GM23338 (cell line): ENCODE data around the gene USP19. TPM values are rescaled to one million over a fixed set of nuclear protein-coding genes. Genes with fewer than 3 reads are reported as not detected.

Experiments
- ATAC-seq: fragments of 200-7000 bp; cut with Tn5 transposase; 3 replicates; pipeline ENCODE4 v1.9.1; 2020
- DNase-seq: peaks from one replicate; pipeline ENCODE4 v3.0.0-alpha.2; 2015; ENCODE audit warnings: low spot score
- H2AFZ ChIP-seq: fragments of 200-600 bp; sonication (generic); 2 replicates; pipeline ENCODE4 v1.8.0; 2016; ENCODE audit warnings: antibody characterized with exemption, mild to moderate bottlenecking, moderate library complexity
- H3F3A ChIP-seq: fragments of 200-600 bp; sonication (generic); replicated peaks from 2 replicates; pipeline ENCODE4 v1.8.0; 2017; ENCODE audit warnings: antibody characterized with exemption, mixed run types, low read depth
- H3K27ac ChIP-seq: fragments of 200-600 bp; sonication (generic); 2 replicates; pipeline ENCODE4 v1.6.1; 2016; ENCODE audit warnings: low read depth
- H3K27me3 ChIP-seq: fragments of 200-600 bp; sonication (generic); 2 replicates; pipeline ENCODE4 v1.8.0; 2016; ENCODE audit warnings: mild to moderate bottlenecking, mixed run types, moderate library complexity; ENCODE audit not compliant: insufficient read depth
- H3K36me3 ChIP-seq: fragments of 200-600 bp; sonication (generic); 2 replicates; pipeline ENCODE4 v1.8.0; 2016; ENCODE audit warnings: mild to moderate bottlenecking; ENCODE audit not compliant: insufficient read depth
- H3K4me1 ChIP-seq: fragments of 200-600 bp; sonication (generic); 2 replicates; pipeline ENCODE4 v1.8.0; 2016; ENCODE audit warnings: mild to moderate bottlenecking, moderate library complexity; ENCODE audit not compliant: insufficient read depth
- H3K4me2 ChIP-seq: fragments of 200-600 bp; sonication (generic); 2 replicates; pipeline ENCODE4 v1.7.1; 2017; ENCODE audit warnings: mixed run types
- H3K4me3 ChIP-seq: fragments of 200-600 bp; sonication (generic); 2 replicates; pipeline ENCODE4 v1.6.1; 2016; ENCODE audit warnings: mixed run types
- H3K79me2 ChIP-seq: fragments of 200-600 bp; sonication (generic); replicated peaks from 2 replicates; pipeline ENCODE4 v1.8.0; 2017; ENCODE audit warnings: mild to moderate bottlenecking; ENCODE audit not compliant: insufficient read depth
- H3K9me2 ChIP-seq: fragments of 200-600 bp; sonication (generic); 2 replicates; pipeline ENCODE4 v1.8.0; 2017; ENCODE audit not compliant: insufficient read depth
- H4K20me1 ChIP-seq: fragments of 200-600 bp; sonication (generic); replicated peaks from 2 replicates; pipeline ENCODE4 v1.8.0; 2017; ENCODE audit warnings: mild to moderate bottlenecking; ENCODE audit not compliant: insufficient read depth
- H3K27ac Mint-ChIP-seq: 2 replicates; pipeline ENCODE4 v1.8.0; 2020; ENCODE audit warnings: inconsistent platforms, mild to moderate bottlenecking, moderate library complexity, mixed read lengths
- H3K27me3 Mint-ChIP-seq: 3 replicates; pipeline ENCODE4 v1.8.0; 2022; ENCODE audit warnings: low read depth, mild to moderate bottlenecking, moderate library complexity, mixed read lengths, inconsistent platforms; ENCODE audit not compliant: insufficient read depth, poor library complexity
- H3K36me3 Mint-ChIP-seq: 3 replicates; pipeline ENCODE4 v1.8.0; 2021; ENCODE audit warnings: low read depth, mild to moderate bottlenecking, inconsistent platforms, moderate library complexity, mixed read lengths
- H3K4me1 Mint-ChIP-seq: 3 replicates; pipeline ENCODE4 v1.8.0; 2020; ENCODE audit warnings: mild to moderate bottlenecking, inconsistent platforms, mixed read lengths
- H3K4me3 Mint-ChIP-seq: 3 replicates; pipeline ENCODE4 v1.8.0; 2021; ENCODE audit warnings: moderate library complexity, mild to moderate bottlenecking, inconsistent platforms, mixed read lengths
- H3K9me3 Mint-ChIP-seq: 3 replicates; pipeline ENCODE4 v1.8.0; 2020; ENCODE audit warnings: moderate library complexity, mild to moderate bottlenecking, inconsistent platforms, mixed read lengths
- EZH2 ChIP-seq: fragments of 200-600 bp; sonication (generic); IDR thresholded peaks from one replicate; pipeline ENCODE4 v1.8.0; 2017; ENCODE audit warnings: antibody characterized with exemption, mild to moderate bottlenecking, low read depth; ENCODE audit not compliant: unreplicated experiment
- JUNB ChIP-seq: IDR thresholded peaks from one replicate; pipeline ENCODE4 v1.6.1; 2016; ENCODE audit warnings: antibody characterized with exemption; ENCODE audit not compliant: unreplicated experiment
- microRNA-seq: library from miRNA; unstranded; fragments of <30 nt; microRNA quantifications from one replicate; pipeline ENCODE4, GENCODE V29; 2017
- polyA plus RNA-seq: library from polyadenylated mRNA; unstranded; fragments of >200 nt; fragmentation: Nextera tagmentation; extraction: Ambion mirVana; gene quantifications from 2 replicates; pipeline ENCODE4 v1.2.1, GENCODE V29; 2016
- small RNA-seq: library from RNA; depleted of rRNA; stranded (forward); fragments of <200 nt; gene quantifications from one replicate; pipeline ENCODE3, GENCODE V24; 2014; ENCODE audit warnings: low replicate concordance
- total RNA-seq: library from RNA; depleted of rRNA; stranded (reverse); fragments of >200 nt; shearing (Covaris generic); gene quantifications from 2 replicates; pipeline ENCODE4 v1.2.3, GENCODE V29; 2014; rRNA removed
- TF ChIP-seq, protein P1 (sequence below): IDR thresholded peaks from 2 replicates; pipeline ENCODE4 v1.6.1; 2016; ENCODE audit warnings: antibody characterized with exemption

USP19 gene
- total and polyA plus RNA-seq, 2 experiments from 2014 or later: 13.2 to 62.0 TPM

DNA sequence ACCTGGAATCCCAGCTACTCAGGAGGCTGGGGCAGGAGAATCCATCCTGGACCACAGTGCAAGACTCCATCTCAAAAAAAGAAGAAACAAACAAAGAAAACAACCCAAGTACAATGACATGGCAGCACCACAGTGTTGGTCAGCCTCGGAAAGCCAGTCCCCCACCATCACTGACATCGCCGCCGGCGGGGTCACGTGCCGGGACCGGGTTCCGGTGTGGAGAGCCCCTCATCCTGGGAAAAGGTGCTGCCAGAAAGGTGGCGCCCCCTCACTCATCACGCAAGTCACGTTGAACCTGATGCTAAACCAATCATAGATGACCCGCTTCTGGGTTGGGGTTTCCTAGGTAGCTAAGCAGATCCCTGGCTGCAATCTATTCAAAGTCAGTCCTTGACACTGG is 44.5 kb downstream of the USP19 start:
- peaks cover 81% of the 10 kb centered on the region for H3K79me2 ChIP-seq
- DNase-seq (peak; percentile 6), ATAC-seq (no peak)
- Mint-ChIP-seq H3K4me3 (no peak overlapping the region), H3K4me1 (peaks cover 2% of the 10 kb centered on the region; the same call in 1 of the 3 replicates), H3K9me3 (no peaks in the 10 kb centered on the region), H3K36me3 (peaks cover 66% of the 10 kb centered on the region), H3K27me3 (peaks cover 1% of the 10 kb centered on the region), H3K27ac (no peak overlapping the region)
- H4K20me1 ChIP-seq: peaks cover 34% of the 10 kb centered on the region
- no peak overlapping the region for H3K4me2 ChIP-seq
- H3K9me2 ChIP-seq: no peaks in the 10 kb centered on the region
- H3F3A ChIP-seq: no peaks in the 10 kb centered on the region
- no peak overlapping the region for H3K27ac ChIP-seq
- no peaks in the 10 kb centered on the region for H3K27me3 ChIP-seq
- no peak overlapping the region for H2AFZ ChIP-seq
- peaks cover 46% of the 10 kb centered on the region for H3K36me3 ChIP-seq
- H3K4me1 ChIP-seq: no peaks in the 10 kb centered on the region
- no peak overlapping the region for H3K4me3 ChIP-seq
- TF ChIP-seq JUNB (no peak), EZH2 (no peak)
- TF ChIP-seq, protein P1, sequence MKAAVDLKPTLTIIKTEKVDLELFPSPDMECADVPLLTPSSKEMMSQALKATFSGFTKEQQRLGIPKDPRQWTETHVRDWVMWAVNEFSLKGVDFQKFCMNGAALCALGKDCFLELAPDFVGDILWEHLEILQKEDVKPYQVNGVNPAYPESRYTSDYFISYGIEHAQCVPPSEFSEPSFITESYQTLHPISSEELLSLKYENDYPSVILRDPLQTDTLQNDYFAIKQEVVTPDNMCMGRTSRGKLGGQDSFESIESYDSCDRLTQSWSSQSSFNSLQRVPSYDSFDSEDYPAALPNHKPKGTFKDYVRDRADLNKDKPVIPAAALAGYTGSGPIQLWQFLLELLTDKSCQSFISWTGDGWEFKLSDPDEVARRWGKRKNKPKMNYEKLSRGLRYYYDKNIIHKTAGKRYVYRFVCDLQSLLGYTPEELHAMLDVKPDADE: no peak

Small RNA genes within 50 kb of the gene (microRNA-seq; reads per million reads assigned to microRNA genes)
- not detected for gene MIR6890

Small RNA genes within 50 kb of the gene (small RNA-seq; reads per million reads assigned to genes)
- gene RN7SL182P: not detected

Other genes with a start within 250 kb of the USP19 start
- 4.3 and 4.4 TPM in 2 replicates for gene SLC25A20, start 221.9 kb downstream of the USP19 start, total RNA-seq
- 3.0 TPM in 2 replicates for gene SLC25A20, start 221.9 kb downstream of the USP19 start, polyA plus RNA-seq
- 83.0 and 118 TPM in 2 replicates for gene ARIH2, start 202.0 kb downstream of the USP19 start, total RNA-seq
- 70.3 and 76.4 TPM in 2 replicates for gene ARIH2, start 202.0 kb downstream of the USP19 start, polyA plus RNA-seq
- 22.1 and 28.7 TPM in 2 replicates for gene P4HTM, start 130.6 kb downstream of the USP19 start, total RNA-seq
- 15.9 and 17.9 TPM in 2 replicates for gene P4HTM, start 130.6 kb downstream of the USP19 start, polyA plus RNA-seq
- gene WDR6, start 113.4 kb downstream of the USP19 start, total RNA-seq: 151 and 156 TPM in 2 replicates
- 76.5 and 83.7 TPM in 2 replicates for gene WDR6, start 113.4 kb downstream of the USP19 start, polyA plus RNA-seq
- 38.0 and 57.7 TPM in 2 replicates for gene DALRD3, start 102.2 kb downstream of the USP19 start, total RNA-seq
- gene DALRD3, start 102.2 kb downstream of the USP19 start, polyA plus RNA-seq: 31.0 and 31.3 TPM in 2 replicates
- gene NDUFAF3, start 98.7 kb downstream of the USP19 start, total RNA-seq: 32.3 and 49.9 TPM in 2 replicates
- 118 and 122 TPM in 2 replicates for gene NDUFAF3, start 98.7 kb downstream of the USP19 start, polyA plus RNA-seq
- 297 and 314 TPM in 2 replicates for gene IMPDH2, start 91.4 kb downstream of the USP19 start, total RNA-seq
- 198 and 216 TPM in 2 replicates for gene IMPDH2, start 91.4 kb downstream of the USP19 start, polyA plus RNA-seq
- 114 and 149 TPM in 2 replicates for gene QRICH1, start 26.8 kb downstream of the USP19 start, total RNA-seq
- gene QRICH1, start 26.8 kb downstream of the USP19 start, polyA plus RNA-seq: 66.9 and 71.2 TPM in 2 replicates
- gene QARS1, start 16.1 kb downstream of the USP19 start, total RNA-seq: 301 and 373 TPM in 2 replicates
- 173 and 189 TPM in 2 replicates for gene QARS1, start 16.1 kb downstream of the USP19 start, polyA plus RNA-seq
- gene LAMB2, start 12.2 kb upstream of the USP19 start, total RNA-seq: 106 and 154 TPM in 2 replicates
- gene LAMB2, start 12.2 kb upstream of the USP19 start, polyA plus RNA-seq: 71.0 and 71.3 TPM in 2 replicates
- 37.4 and 44.2 TPM in 2 replicates for gene CCDC71, start 45.5 kb upstream of the USP19 start, total RNA-seq
- gene CCDC71, start 45.5 kb upstream of the USP19 start, polyA plus RNA-seq: 1.9 and 2.6 TPM in 2 replicates
- gene KLHDC8B, start 50.8 kb upstream of the USP19 start, total RNA-seq: 11.1 and 15.0 TPM in 2 replicates
- 4.7 and 5.5 TPM in 2 replicates for gene KLHDC8B, start 50.8 kb upstream of the USP19 start, polyA plus RNA-seq
- 2.4 and 5.4 TPM in 2 replicates for gene C3orf62, start 156.4 kb upstream of the USP19 start, total RNA-seq
- 1.6 and 3.3 TPM in 2 replicates for gene C3orf62, start 156.4 kb upstream of the USP19 start, polyA plus RNA-seq
- gene USP4, start 219.2 kb upstream of the USP19 start, total RNA-seq: 13.3 and 16.9 TPM in 2 replicates
- gene USP4, start 219.2 kb upstream of the USP19 start, polyA plus RNA-seq: 20.3 and 27.8 TPM in 2 replicates
- 228 and 247 TPM in 2 replicates for gene GPX1, start 237.5 kb upstream of the USP19 start, total RNA-seq
- gene GPX1, start 237.5 kb upstream of the USP19 start, polyA plus RNA-seq: 394 and 404 TPM in 2 replicates